Left renal pelvis (tissue), 4 donors: ENCODE data around the gene FBXL15. TPM values are rescaled to one million over a fixed set of nuclear protein-coding genes. Genes with fewer than 3 reads are reported as not detected.

Experiments used
- DNase-seq, 4 donors: peaks; one replicate each; pipeline ENCODE4 v3.0.0-alpha.2; 2013; ENCODE audit warnings: low read depth in 4 of 4, low spot score in 3 of 4
- polyA plus RNA-seq, 4 donors: library from polyadenylated mRNA; unstranded; fragments of 120-200 nt; gene quantifications; one replicate each; pipeline ENCODE4 v1.2.1, GENCODE V29; 2013; ENCODE audit not compliant: insufficient read length in 4 of 4

Gene FBXL15
- polyA plus RNA-seq, 4 donors, result 5.3 to 13.5 (median 7.1) TPM

DNA sequence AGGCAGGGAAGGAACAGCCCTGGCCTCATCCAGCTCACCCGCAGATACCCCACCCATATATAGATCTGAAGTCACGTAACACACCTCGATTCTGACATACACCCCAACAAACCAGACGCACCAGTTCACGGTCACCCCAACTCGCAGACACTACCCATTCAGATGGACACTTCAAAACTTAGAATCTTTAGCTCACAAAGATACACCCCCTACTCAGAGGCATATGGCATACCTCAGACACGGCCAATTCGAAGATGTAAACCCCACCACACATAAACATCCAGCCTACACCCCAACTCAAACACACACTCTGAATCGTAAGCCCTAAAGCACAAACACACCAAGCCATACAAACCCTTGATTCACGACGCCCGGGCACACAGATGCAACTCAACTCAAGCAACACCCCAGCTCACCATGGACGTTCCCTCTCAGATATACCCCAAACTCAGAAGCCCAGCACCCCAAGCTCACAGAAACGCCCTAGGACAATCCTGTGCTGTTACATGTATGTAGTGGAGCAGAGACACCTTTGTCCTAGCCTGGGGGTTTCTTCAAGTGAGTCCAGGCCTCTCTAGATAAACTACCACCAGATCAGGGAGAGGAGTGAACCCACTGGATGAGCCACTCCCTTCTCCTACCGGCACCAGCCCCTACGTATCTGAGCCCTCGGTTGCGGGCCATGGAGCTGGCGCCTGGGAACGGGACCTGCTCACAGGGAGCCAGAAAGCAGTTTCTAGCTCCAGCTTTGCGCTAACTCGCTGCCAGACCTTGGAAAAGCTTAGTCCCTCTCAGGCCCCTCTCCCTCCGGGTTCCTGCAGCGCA, 10.8 kb upstream of the FBXL15 start:
- DNase-seq, result no peak

DNA sequence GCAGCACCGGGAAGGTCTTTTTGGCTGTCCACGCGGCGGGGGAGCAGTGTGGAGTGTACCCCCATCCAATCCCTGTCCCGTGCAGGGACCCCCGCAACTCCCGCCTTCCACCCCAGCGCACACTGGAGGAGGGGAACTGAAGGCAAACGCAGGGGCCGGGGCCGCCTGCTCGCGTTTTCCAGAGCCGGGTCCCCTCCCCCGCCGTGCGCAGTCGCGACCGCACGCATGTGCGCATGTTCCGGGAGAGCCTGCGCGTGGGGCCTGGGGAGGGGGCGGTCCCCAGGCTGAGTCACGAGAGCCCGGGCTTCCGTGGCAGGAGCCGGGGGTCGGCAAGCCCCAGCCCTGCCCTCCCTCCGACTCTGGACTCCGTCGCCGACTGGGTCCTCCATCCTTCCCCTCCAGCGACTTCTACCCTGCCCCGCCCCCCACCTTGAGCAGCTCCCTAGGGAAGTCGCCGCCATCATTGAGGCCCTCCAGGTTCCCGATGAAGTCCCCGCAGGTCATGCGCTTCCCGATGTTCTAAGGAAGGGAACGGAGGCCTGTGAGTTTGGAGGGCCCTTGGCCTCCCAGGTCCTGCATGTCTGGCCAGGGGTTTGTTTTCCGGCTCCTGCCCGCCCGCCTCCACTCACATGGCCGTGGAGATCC, 10.1 kb upstream of the FBXL15 start:
- no peak for DNase-seq

DNA sequence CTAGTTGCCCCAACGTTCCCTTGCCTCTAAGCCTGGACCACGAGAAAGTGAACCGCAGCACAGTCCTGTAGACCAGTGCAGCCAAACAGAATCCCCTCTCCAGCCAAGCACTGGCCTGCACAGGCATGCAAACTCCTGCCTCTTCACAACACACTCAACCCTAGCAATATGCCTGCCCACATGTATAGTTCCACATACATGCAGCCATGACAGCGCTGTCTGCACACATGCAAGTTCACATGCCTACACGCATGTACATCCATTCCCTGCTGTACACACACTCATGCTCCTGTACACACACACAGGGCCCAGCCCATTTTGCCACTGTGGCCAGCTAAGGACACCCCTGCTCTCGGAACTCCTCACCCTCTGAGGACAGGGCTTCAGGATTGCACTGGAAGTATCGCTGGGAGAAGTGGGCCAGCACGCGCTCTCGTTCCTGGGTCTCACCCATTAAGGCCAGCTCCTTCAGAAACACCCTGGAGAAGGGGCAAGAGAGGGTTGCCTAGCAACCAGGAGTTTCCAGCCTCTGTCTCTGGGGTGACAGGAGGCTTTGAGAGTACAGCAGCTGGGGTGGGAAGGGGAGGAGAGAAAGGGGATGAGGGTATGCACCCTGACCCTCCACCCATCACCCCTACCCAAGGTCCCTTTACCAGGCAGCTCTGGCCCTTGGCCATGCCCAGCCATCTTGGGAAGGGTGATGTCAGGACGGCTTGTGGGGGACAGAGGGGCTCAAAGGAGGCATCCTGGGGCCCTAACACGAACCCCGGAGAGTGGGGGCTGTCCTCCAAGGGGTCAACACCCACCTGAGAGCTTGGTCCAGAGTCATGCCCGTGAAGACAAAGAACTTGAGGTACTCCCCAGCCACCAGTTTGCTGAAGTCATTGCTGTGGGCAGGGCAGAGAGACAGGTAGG, 9.0 kb upstream of the FBXL15 start:
- no peak for DNase-seq

DNA sequence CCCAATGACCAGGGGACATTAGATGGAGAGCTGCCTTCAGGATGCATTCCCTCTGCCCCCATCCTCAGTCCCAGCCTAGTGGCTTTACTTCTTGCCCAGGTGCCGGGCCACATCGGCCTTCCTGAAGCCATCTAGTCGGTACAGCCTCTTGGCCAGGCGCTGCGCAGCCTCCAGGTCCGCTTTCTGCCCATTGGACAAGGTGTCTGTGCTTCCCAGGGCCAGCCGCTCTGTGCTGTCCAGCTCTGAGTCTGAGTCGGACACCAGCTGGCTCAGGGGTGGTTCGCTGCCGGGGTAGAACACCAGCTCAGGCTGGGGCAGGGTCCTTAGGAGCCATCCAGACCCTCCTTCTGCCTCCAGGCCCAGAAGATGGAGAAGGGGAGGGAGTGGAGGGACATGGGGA, 8.3 kb upstream of the FBXL15 start:
- no peak for DNase-seq

DNA sequence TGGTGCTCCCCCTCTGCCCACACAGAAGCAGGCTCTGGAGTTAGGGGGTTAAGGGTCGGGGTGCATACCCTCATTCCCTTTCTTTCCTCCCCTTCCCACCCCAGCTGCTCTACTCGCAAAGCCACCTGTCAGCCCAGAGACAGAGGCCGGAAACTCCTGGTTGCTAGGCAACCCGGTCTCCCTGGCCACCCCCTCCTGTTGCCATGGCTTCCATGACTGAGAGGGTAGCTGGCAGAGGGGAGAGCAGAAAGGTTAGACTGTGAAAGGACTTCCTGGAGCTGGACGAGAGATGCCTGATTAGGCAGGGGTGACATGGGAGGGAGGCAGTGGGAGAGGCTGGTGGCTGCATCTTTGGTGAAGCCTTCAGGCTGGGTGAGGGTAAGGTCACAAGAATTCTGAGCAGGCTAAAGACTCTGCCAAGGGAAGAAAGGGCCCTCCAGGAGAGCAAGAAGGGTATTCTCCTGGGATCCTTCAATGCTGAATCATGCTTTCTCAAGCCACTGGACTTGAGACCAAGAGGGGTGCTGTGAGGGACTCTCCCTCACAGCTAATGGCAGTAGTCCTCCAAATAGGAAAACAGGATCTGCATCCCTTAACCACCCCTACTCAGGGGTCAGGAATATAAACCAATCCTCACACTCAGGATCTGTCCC, 7.5 kb upstream of the FBXL15 start:
- DNase-seq, result no peak

DNA sequence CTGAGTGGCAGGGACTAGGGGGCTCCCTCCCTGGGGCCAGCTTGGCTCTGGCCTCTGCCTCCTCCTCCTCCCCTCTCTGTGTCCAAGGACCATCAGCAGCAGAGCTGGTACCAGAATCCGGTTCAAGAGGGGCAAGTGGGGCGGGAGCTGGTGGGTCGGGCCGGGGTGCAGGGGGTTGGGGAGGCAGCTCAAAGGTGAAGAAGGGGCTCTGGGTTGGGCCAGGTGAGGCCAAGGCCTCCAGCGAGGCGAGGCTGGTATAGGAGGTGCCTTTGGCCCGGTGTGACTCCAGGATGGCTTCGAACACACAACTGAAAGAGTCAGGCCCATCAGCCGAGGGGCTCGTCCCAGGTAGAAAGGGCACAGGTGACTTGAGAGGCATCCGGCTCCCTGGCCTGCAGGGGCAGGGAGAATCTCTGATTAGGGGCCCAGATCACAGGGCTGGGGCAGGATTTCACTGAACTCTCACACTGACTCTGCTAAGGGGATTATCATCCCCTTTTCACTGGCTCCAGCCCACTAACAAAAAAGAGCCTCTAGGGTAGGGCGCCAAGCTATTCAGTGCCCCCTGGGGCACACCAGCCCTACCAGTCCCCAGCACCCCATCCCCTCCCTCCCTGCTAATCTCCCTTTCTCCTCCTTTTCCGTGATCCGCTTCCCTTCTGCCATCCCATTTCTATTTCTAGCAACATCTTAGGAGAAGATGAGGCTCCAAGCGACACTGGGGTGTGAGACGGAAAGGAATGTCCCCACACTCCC, 6.7 kb upstream of the FBXL15 start:
- DNase-seq, result no peak

DNA sequence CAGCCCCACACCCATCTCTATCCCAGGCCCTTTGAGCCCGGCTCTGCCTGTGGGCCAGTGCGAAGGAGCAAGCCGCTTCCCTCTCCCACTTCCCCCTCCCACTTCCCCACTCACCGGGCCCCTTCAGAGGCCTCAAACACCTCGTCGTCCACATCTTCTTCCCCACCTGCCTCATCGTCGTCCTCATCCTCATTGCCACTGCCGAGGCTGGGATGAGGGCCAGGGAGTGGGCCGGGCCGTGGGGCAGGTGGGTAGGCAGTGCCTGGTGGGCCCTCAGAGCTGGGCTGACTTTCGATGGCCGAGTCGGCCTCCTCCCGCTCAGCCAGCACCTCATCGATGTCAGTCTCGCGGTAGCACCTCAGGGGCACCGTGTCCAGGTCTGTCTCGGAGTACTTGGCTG, 5.9 kb upstream of the FBXL15 start:
- DNase-seq, result no peak

DNA sequence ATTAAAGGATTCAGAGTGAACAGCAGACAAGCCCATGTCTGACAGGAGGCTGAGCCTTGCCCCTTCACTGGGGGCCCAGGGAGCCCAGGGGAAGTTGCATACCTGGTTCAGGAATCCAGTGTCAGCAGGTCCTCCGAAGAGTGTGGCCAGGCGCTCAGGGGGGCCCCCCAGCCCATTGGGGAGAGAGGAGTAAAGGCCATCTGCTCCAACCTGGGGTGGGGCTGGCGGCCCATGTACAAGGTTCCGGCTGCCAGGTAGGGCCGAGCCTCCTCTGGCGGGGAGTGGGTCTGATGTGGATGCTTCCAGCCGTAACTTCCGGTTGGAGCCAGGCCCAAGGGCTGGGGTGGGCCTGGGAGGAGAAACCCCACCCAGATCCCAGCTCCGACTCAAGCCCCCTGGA, 4.4 kb upstream of the FBXL15 start:
- no peak for DNase-seq

DNA sequence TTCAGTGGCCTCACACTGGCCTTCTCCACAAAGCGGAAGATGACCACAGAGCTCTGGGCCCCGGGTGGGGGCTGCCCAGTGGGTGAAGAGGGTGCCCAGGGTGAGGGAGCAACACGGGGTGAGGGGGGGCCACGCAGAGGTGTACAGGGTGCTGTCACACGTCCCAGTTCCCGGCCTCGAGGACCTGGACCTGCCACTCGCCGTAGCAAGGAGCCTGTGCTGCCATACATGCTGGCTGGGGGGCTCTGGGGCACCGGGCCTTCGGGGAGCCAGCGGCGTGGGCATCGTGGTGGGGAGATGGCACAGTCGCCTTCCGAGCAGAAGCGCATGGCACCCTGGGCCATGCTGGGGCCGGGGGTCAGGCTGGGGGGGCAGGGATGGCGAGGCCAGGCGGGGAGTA, 3.9 kb upstream of the FBXL15 start:
- DNase-seq, result no peak

DNA sequence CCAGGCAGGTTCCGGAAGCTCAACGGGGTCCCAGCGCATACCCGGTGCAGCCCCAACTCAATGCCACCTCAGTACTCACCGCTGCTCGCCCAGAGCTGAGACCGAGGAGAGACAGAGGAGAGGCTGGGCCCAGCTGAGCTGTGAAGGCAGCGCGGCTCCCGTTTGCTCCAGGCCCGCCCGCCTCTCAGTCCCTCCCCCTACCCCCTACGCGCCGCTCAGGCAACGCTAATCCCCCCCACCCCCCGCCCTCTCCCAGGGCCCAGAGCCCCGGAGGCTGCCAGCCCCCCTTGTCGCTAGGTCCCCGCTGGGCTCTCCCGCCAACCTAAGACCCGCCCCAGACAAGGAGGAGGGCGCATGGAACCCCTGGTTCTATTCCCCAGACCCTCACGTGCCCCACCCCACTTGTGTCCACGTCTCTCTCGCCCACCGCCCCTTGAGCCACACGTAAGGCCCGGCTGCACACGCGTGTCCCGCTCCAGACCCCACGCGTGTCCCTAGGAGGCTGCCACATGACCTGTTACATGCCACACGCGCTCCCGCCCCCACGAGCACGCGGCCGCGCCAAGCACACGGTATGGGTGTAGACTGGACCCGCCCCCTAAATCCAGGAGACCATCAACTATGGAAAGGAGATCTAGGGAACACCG, 1.9 kb upstream of the FBXL15 start, which contains the start of gene PSD:
Gene PSD (minus strand): TSS at position 164 of the 647 bp plus-strand sequence. CDS start 1,747 bp downstream, outside the sequence.
- DNase-seq, result no peak

DNA sequence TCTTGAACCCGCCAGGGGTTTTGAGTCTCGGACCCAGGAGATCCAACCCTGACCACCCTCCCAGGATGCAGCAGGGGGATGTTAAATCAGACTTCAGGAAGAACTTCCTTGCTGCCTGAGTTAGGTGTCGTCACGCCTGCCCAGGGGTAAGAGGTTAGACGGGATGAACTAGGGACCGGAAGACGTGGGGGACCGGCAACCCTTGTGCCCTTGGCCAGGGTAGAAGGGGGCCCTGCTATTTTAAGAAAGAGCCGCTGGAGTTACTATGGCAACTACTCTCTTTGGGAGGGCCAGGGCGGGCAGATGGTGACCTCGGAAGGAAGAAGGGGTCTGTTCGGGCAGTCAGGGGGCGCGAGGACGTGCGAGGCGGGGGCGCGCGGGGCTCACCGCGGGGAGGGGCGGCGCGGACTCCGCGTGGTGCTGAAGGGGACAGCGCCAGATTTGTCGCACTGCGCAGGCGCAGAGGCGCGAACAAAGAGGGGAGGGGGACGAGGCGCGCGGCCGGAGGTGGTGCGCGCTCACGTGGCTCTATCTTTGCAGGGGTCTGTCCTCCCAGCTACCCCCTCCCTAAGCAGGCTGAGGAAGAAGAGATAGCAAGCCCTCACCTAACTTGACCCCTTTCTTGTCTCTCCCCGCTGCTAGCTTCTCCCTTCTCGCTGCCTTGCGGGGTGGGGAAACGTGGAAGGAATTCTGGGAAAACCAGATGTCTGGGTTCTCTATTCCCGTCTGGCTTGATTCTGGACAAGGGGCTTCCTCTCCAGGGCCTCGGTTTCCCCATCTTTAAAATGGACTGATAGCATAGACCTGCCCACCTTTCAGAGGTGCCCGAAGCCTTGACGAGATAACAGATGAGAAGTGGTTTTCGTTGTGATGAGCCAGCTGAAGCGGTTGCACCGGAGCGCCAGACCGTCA, 1.1 kb upstream of the FBXL15 start:
- no peak for DNase-seq

DNA sequence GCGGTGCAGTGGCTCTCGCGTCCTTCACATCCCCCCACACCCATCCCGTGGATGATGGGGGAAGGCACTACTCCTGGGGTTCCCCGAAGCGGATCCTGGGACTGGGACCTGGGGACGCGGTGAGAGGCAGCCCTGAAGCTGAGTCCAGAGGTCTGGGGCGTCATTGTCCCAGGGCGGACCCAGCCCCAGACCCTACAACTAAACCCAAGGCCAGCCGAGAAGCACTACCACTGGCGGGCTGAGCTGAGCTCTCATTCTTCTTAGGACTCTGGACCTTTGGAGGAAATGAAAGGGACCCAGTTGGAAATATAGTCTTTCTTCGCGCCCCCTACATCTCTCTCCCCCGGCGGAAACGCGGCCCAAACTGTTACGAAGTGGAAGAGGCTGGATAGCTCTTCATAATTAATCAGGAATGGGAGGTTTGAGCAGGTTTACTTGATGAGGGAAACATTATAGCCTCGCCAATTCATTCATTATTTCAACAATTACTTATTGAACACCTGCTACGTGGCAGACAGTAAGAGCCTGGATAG, 389 bp upstream of the FBXL15 start:
- no peak for DNase-seq

DNA sequence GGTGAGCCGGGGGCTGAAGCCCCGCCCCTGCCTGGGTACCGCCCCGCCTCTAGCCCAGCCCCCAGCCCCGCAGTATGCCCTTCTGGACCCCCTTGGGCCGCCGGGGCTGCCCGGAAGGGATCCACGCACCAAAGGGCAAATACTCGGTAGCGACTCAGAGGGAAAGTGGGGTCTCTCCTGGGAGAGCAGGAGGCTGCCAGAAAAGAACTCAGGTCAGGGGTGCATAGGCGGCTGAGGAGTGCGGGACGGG, 796 bp downstream of the FBXL15 start:
- no peak for DNase-seq

DNA sequence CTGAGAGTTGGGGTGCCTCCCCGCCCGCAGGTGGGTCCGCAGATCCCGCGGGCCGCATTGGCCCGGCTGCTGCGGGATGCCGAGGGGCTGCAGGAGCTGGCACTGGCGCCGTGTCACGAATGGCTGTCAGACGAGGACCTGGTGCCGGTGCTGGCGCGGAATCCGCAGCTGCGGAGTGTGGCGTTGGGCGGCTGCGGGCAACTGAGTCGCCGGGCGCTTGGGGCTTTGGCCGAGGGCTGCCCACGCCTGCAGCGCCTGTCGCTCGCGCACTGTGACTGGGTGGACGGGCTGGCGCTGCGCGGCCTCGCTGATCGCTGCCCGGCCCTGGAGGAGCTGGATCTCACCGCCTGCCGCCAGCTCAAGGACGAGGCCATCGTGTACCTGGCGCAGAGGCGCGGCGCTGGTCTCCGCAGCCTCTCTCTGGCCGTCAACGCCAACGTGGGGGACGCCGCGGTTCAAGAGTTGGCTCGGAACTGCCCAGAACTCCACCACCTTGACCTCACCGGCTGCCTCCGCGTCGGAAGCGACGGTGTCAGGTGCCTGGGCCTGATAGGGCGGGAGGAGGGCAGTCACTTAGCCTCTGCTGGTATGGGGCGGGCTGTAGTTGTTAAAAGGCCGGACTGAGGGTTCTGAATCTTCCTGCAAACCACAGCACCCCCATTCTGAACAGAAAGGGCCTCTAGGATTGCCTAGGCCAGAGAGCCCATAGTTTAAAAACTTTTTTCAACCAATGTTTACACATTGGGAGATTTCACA, 1.3 kb downstream of the FBXL15 start:
- DNase-seq, result no peak

DNA sequence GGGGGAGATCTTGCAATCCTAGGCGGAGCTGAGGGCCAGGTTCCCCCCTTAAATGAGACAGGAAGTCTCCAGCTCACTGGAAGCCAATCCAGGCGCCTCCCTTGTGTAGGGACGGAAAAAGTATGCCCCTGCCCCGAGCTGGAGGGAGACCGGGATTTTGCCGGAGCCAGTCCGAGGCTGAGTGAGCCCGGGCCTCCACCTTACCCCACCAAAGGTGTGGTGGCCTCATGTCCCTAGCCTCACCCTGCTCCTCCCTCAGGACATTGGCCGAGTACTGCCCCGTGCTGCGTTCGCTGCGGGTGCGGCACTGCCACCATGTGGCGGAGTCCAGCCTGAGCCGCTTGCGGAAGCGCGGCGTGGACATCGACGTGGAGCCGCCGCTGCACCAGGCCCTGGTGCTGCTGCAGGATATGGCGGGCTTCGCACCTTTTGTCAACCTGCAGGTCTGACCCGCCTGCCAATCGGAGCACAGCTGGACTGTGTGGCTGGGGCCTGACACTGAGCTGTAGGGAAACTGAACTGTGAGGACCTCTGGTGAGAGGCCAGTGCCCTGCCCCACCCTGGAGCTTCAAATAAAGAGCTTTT, 2.0 kb downstream of the FBXL15 start:
- DNase-seq, result no peak

DNA sequence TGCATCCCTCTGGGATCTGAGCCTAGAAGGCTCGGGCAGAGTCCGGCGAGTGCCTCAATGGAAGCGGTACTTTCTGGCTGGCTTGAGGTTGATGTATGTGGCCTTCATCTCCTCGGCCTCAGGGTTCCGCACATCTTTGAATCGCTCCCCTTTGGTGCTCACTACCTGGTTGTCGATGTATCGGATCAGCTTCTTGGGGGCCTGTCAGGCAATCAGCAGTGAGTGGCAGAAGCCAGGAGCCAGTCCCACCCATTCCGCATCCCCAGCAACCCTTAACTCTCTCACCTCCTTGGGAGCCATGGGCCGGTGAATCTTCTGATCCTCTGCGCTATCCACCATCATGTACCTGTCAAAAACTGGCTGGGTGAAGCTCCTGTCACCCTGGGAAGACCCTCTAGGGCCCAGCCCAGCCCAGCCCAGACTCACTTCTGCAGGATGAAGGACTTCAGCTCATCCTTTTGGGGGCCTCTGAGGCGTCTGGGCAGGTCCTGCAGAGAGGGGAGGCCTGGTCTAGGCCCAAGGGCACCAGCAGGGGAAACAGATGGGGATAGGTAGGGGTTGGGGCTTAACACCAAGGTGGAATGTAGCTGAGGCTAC, 2.8 kb downstream of the FBXL15 start:
- no peak for DNase-seq

DNA sequence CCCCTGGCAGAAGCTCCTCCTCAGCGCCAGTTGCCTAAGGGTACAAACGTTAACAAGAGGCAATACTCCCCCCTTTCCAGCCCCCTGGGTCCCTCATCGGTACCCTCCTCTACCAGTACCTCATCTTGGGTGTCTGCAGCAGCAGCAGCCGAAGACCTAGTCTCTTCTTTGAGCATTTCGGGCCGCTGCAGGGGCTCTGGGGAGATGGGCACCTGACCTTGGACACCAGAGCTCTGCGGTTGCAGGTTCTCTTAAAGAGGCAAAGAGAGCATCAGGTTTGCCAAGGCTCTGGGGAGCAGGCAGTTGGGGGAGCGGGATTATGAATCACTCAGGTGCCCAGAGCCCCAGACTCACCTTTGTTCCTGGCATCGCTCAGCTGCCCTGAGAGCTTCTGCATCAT, 3.5 kb downstream of the FBXL15 start:
- DNase-seq, result no peak
